Endothelial cell of umbilical vein (primary cell): ENCODE results near the gene MYT1.

Experiments used
- CTCF ChIP-seq, 2 donors: IDR thresholded peaks; 1 replicate in 1 of 2; 2 replicates in 1 of 2; pipeline ENCODE4 v1.5.1; 2011; ENCODE audit warnings: low read length in 2 of 2, mild to moderate bottlenecking in 2 of 2, moderate library complexity in 2 of 2, control low read depth in 1 of 2, inconsistent platforms in 1 of 2, low read depth in 1 of 2; ENCODE audit not compliant: insufficient read depth in 1 of 2; ENCODE audit errors: extremely low read depth in 1 of 2
- EZH2 ChIP-seq: IDR thresholded peaks from 2 replicates; pipeline ENCODE4 v1.6.1; 2012; ENCODE audit warnings: borderline replicate concordance, low read depth, mild to moderate bottlenecking, moderate library complexity, low read length, inconsistent platforms; ENCODE audit not compliant: severe bottlenecking

- no peak for TF ChIP-seq EZH2
- no peak for TF ChIP-seq CTCF (IDR thresholded peaks at IDR 0.05; ENCODE audit: extremely low read depth in 1 of 2, insufficient read depth in 1 of 2, low read depth in 1 of 2, low read length in 2 of 2)
These were observed 113.5 kb downstream of the MYT1 start for GRCh38 chr20:64277571-64278316.
